Trophoblast cell (in vitro differentiated cells and primary cell): Measurements from ENCODE around the gene EPHB1. TPM values are rescaled to one million over a fixed set of nuclear protein-coding genes. Genes with fewer than 3 reads are reported as not detected.

ENCODE experiments used
- DNase-seq, 2 donors: peaks; one replicate each; pipeline ENCODE4 v3.0.0-alpha.2; 2016
- H2AFZ ChIP-seq: 2 replicates; pipeline ENCODE4 v1.6.1; 2013; ENCODE audit warnings: low read length, moderate library complexity, mild to moderate bottlenecking; ENCODE audit not compliant: insufficient read depth, poor library complexity
- H2AK5ac ChIP-seq: 2 replicates; pipeline ENCODE4 v1.6.1; 2013; ENCODE audit warnings: mild to moderate bottlenecking, low read length
- H2BK120ac ChIP-seq: 2 replicates; pipeline ENCODE4 v1.6.1; 2013; ENCODE audit warnings: low read length, mild to moderate bottlenecking, moderate library complexity; ENCODE audit not compliant: insufficient read depth, poor library complexity
- H2BK12ac ChIP-seq: 2 replicates; pipeline ENCODE4 v1.6.1; 2013; ENCODE audit warnings: mild to moderate bottlenecking, low read length, moderate library complexity
- H2BK5ac ChIP-seq: 2 replicates; pipeline ENCODE4 v1.6.1; 2013; ENCODE audit warnings: low read length, low read depth, moderate library complexity, mild to moderate bottlenecking; ENCODE audit not compliant: poor library complexity
- H3K14ac ChIP-seq: 2 replicates; pipeline ENCODE4 v1.6.1; 2013; ENCODE audit warnings: mild to moderate bottlenecking, low read length
- H3K18ac ChIP-seq: 2 replicates; pipeline ENCODE4 v1.6.1; 2013; ENCODE audit warnings: mild to moderate bottlenecking, low read length
- H3K23ac ChIP-seq: 2 replicates; pipeline ENCODE4 v1.6.1; 2013; ENCODE audit warnings: low read length
- H3K27ac ChIP-seq: 2 replicates; pipeline ENCODE4 v1.5.1; 2013; ENCODE audit warnings: low read depth, mild to moderate bottlenecking, inconsistent platforms, low read length, moderate library complexity
- H3K27me3 ChIP-seq: 2 replicates; pipeline ENCODE4 v1.6.1; 2013; ENCODE audit warnings: inconsistent platforms, mild to moderate bottlenecking, low read length, moderate library complexity; ENCODE audit not compliant: insufficient read depth
- H3K36me3 ChIP-seq, 2 experiments: 1 replicate in 1 of 2; 2 replicates in 1 of 2; pipeline ENCODE4 v1.6.1; 2013; ENCODE audit warnings: low read length in 2 of 2, mild to moderate bottlenecking in 2 of 2, moderate library complexity in 1 of 2; ENCODE audit not compliant: insufficient read depth in 2 of 2, control insufficient read depth in 1 of 2
- H3K4ac ChIP-seq: 2 replicates; pipeline ENCODE4 v1.6.1; 2013; ENCODE audit warnings: low read depth, mild to moderate bottlenecking, low read length, moderate library complexity
- H3K4me1 ChIP-seq, 2 experiments: 1 replicate in 1 of 2; 2 replicates in 1 of 2; pipeline ENCODE4 v1.6.1; 2013; ENCODE audit warnings: low read length in 2 of 2, mild to moderate bottlenecking in 2 of 2, moderate library complexity in 1 of 2; ENCODE audit not compliant: insufficient read depth in 2 of 2, control insufficient read depth in 1 of 2
- H3K4me2 ChIP-seq: 2 replicates; pipeline ENCODE4 v1.6.1; 2013; ENCODE audit warnings: inconsistent platforms, mild to moderate bottlenecking, low read length, moderate library complexity
- H3K4me3 ChIP-seq: 2 replicates; pipeline ENCODE4 v1.5.1; 2013; ENCODE audit warnings: mild to moderate bottlenecking, low read depth, low read length, inconsistent platforms
- H3K79me1 ChIP-seq: one replicate; pipeline ENCODE4 v1.6.1; 2013; ENCODE audit warnings: low read length
- H3K79me2 ChIP-seq: 2 replicates; pipeline ENCODE4 v1.6.1; 2013; ENCODE audit warnings: low read length, mild to moderate bottlenecking; ENCODE audit not compliant: control insufficient read depth, insufficient read depth, poor library complexity
- H3K9ac ChIP-seq: 2 replicates; pipeline ENCODE4 v1.6.1; 2013; ENCODE audit warnings: mild to moderate bottlenecking, low read length
- H3K9me3 ChIP-seq: 2 replicates; pipeline ENCODE4 v1.6.1; 2013; ENCODE audit warnings: low read depth, mild to moderate bottlenecking, control low read depth, inconsistent platforms, low read length; ENCODE audit not compliant: insufficient read depth
- H4K12ac ChIP-seq: 2 replicates; pipeline ENCODE4 v1.6.1; 2013; ENCODE audit warnings: low read depth, mild to moderate bottlenecking, low read length, moderate library complexity
- H4K8ac ChIP-seq: 2 replicates; pipeline ENCODE4 v1.6.1; 2013; ENCODE audit warnings: low read depth, mild to moderate bottlenecking, low read length, moderate library complexity
- H4K91ac ChIP-seq: one replicate; pipeline ENCODE4 v1.6.1; 2013; ENCODE audit warnings: low read depth, mild to moderate bottlenecking, low read length, moderate library complexity
- WGBS: extraction: QIAGEN DNeasy Blood & Tissue Kit; methylation state at CpG from one replicate; pipeline ENCODE4 v1.1.7; 2013; ENCODE audit warnings: missing lambda C conversion rate; ENCODE audit not compliant: insufficient read length, insufficient coverage; ENCODE audit errors: extremely low coverage; 5-methylcytosine and 5-hydroxymethylcytosine counted together
- polyA plus RNA-seq: library from polyadenylated mRNA; stranded (reverse); fragments of 200-250 nt; gene quantifications from 2 replicates; pipeline ENCODE4 v1.2.3, GENCODE V29; 2013

Gene EPHB1
- 0.65 and 0.82 TPM in 2 replicates for polyA plus RNA-seq

DNA sequence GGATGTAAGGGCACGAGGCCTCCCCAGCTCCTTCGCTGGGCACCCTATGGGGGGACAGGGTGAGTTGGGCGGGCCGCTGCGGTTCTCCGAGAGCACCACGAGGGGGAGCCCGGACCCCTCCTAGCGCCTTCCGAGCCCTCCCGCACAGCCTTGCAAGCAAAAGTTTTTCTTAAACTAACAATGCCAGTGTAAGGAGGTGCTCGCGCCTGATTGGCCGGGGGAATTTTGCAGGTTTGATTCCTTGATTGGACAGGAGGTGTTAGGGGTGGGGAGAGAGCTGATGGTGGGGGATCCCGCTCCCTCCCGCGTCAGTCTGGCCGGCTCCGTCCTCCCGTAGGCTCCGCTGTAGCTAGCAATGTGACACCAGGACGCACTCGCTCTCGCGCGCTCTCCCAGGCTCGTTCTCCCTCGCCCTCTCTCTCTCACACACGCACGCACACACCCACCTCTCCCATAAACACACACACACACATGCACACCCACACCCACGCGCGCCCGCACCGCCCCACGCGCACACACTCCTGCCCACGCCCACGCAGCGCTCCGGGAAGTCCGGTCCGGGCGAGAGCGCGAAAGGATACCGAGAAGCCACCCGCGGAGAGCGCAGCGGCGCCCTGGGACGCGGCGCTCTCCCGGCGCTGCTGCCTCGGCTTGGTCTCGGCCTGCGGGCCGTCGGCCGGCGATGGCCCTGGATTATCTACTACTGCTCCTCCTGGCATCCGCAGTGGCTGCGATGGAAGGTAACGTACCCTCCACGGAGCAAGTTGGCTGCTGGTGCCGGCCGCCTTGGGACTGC lies at the start of gene EPHB1:
TSS of gene EPHB1 (plus strand) at position 311 of the 796 bp plus-strand sequence.
- Histone ChIP-seq H3K4me2 (peak within 1 kb of the TSS; percentile 94), H3K79me1 (no peaks in the 10 kb centered on the region), H4K91ac (no peak within 1 kb of the TSS), H3K23ac (no peak within 1 kb of the TSS), H2BK120ac (no peak within 1 kb of the TSS), H3K14ac (no peak within 1 kb of the TSS), H3K27me3 (peaks cover 15% of the 10 kb centered on the region), H3K4ac (no peak within 1 kb of the TSS), H2BK12ac (no peak within 1 kb of the TSS), H3K18ac (no peak within 1 kb of the TSS), H3K27ac (no peak within 1 kb of the TSS), H2BK5ac (no peak within 1 kb of the TSS), H3K79me2 (no peaks in the 10 kb centered on the region), H3K9me3 (peaks cover 1% of the 10 kb centered on the region), H3K4me3 (peak within 1 kb of the TSS; percentile 78), H2AFZ (peak within 1 kb of the TSS; percentile 32), H4K8ac (no peak within 1 kb of the TSS), H2AK5ac (no peak within 1 kb of the TSS), H3K4me1 (peaks cover 9 to 15% of the 10 kb centered on the region in 2 experiments), H3K36me3 (no peaks in the 10 kb centered on the region), H4K12ac (no peak within 1 kb of the TSS), H3K9ac (peak within 1 kb of the TSS; percentile 14)
- peak; percentile 43 to 74 for DNase-seq
- no CpG with 5 or more reads among the region's 70 CpGs for WGBS

DNA sequence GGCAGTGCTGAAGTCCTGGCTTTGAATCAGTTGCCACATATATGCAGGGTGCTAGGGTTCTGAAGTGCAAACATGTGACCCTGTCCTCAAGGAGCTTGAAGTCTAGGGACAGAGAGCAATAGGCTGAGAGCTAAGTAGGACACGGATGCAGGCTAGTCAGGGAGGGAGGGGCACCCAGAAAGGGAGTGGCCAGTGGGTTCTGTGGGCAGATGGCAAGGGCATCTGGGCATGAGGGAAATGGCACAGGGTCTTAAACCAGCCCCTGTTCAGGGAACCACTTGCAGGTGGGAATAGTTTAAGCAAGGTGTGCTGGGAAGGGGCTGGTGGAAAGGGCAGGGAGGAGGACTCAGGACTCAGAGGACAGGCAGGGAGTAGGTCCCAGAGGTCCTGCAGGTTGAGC lies 46.4 kb upstream of the EPHB1 start:
- Histone ChIP-seq H3K4me3 (no peak overlapping the region), H3K4me2 (no peak overlapping the region), H3K9me3 (no peaks in the 10 kb centered on the region), H3K36me3 (no peaks in the 10 kb centered on the region), H4K91ac (no peak overlapping the region), H3K79me2 (no peaks in the 10 kb centered on the region), H3K23ac (no peak overlapping the region), H2AK5ac (no peak overlapping the region), H3K14ac (no peak overlapping the region), H3K79me1 (no peaks in the 10 kb centered on the region), H2BK12ac (no peak overlapping the region), H3K4ac (no peak overlapping the region), H3K4me1 (peaks cover 2 to 9% of the 10 kb centered on the region in 2 experiments), H4K12ac (no peak overlapping the region), H3K27ac (no peak overlapping the region), H2AFZ (no peak overlapping the region), H3K18ac (no peak overlapping the region), H4K8ac (no peak overlapping the region), H2BK5ac (no peak overlapping the region), H3K27me3 (no peaks in the 10 kb centered on the region), H2BK120ac (no peak overlapping the region), H3K9ac (no peak overlapping the region)
- DNase-seq, result no peak
- no CpG with 5 or more reads among the region's 1 CpG for WGBS

DNA sequence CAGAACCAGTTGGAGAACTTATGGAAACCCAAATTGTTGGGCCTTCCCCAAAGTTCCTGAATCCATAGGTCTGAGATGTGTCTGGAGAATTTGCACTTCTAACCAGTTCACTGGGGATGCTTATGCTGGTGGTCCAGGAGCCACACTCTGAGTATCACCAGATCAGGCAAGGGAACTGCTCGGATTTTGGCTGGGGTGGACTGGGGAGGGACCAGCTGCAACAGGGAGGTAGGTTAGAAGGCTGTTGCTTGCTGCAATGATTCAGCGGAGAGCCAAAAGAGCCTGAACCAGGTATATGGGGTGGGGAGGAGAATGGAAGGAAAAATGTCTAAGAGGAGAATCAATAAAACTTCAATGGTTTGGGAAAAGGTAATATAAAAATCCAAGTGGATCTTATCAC lies 45.9 kb upstream of the EPHB1 start:
- no peak for DNase-seq
- Histone ChIP-seq H4K8ac (no peak overlapping the region), H3K18ac (no peak overlapping the region), H3K4ac (no peak overlapping the region), H2BK12ac (no peak overlapping the region), H2BK120ac (no peak overlapping the region), H3K9me3 (no peaks in the 10 kb centered on the region), H3K4me2 (no peak overlapping the region), H2AK5ac (no peak overlapping the region), H3K4me1 (peaks cover 2 to 9% of the 10 kb centered on the region in 2 experiments), H3K4me3 (no peak overlapping the region), H3K79me1 (no peaks in the 10 kb centered on the region), H3K9ac (no peak overlapping the region), H2BK5ac (no peak overlapping the region), H3K27me3 (no peaks in the 10 kb centered on the region), H3K79me2 (no peaks in the 10 kb centered on the region), H3K23ac (no peak overlapping the region), H4K91ac (no peak overlapping the region), H3K27ac (no peak overlapping the region), H2AFZ (no peak overlapping the region), H4K12ac (no peak overlapping the region), H3K14ac (no peak overlapping the region), H3K36me3 (no peaks in the 10 kb centered on the region)
- WGBS, result no CpG with 5 or more reads among the region's 2 CpGs

DNA sequence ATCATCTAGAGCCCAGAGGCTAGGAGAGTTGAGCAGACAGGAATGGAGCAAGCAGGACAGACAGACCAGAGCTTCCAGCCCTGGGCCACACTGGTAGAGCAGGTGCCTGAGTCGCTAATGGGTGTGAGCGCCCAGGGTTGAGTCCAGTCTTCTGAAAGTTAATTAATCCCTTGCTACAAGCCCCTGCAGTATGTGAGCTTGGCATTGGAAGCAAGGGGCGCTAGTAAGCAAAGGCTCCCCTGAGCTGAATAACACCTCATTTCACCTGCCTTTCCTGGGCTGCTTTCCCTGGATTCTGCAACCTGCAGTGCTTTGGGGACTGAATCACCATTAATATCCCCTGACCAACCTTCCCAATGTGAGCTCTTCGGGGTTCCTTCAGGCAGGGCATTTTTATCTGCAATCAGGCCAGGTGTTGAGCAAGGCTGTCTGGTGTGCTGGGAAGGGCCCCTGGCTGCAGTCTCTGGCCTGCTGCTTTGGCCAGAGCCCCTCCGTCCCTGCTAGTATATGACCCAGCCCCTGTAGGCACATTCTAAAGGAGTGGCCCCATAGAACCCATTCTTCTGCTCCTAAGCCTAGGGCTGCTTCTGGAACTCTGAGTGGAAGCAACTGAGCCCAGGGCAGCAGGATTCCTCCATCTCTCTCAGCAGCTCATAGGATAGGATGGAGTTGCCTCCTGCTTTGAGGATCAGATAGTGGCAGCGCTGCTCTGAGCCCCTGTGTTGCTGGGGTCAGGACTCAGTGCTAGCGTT lies 45.1 kb upstream of the EPHB1 start:
- no peak overlapping the region for H3K27ac ChIP-seq
- no peak overlapping the region for H2AFZ ChIP-seq
- H2BK12ac ChIP-seq, result no peak overlapping the region
- H4K91ac ChIP-seq, result no peak overlapping the region
- no peak for DNase-seq
- H3K4ac ChIP-seq, result no peak overlapping the region
- H3K79me1 ChIP-seq, result no peaks in the 10 kb centered on the region
- WGBS, result no CpG with 5 or more reads among the region's 7 CpGs
- H3K4me1 ChIP-seq, result peaks cover 2 to 9% of the 10 kb centered on the region in 2 experiments
- no peak overlapping the region for H3K4me3 ChIP-seq
- H3K27me3 ChIP-seq, result no peaks in the 10 kb centered on the region
- H3K9me3 ChIP-seq, result no peaks in the 10 kb centered on the region
- no peak overlapping the region for H2AK5ac ChIP-seq
- no peak overlapping the region for H3K23ac ChIP-seq
- H3K4me2 ChIP-seq, result no peak overlapping the region
- no peak overlapping the region for H3K9ac ChIP-seq
- H3K79me2 ChIP-seq, result no peaks in the 10 kb centered on the region
- H3K14ac ChIP-seq, result no peak overlapping the region
- no peak overlapping the region for H3K18ac ChIP-seq
- no peak overlapping the region for H2BK120ac ChIP-seq
- H2BK5ac ChIP-seq, result no peak overlapping the region
- no peak overlapping the region for H4K12ac ChIP-seq
- H3K36me3 ChIP-seq, result no peaks in the 10 kb centered on the region
- H4K8ac ChIP-seq, result no peak overlapping the region
